Left lung (tissue), 10 donors: ENCODE data around the gene ITPRID1. TPM values are rescaled to one million over a fixed set of nuclear protein-coding genes. Genes with fewer than 3 reads are reported as not detected.
A peak's percentile ranks its signal among the peaks of the same experiment; 100 is the strongest.

Source experiments
- ATAC-seq: fragments of 200-7000 bp; cut with Tn5 transposase; one replicate; pipeline ENCODE4 v1.9.1; 2020; ENCODE audit warnings: moderate library complexity
- DNase-seq, 4 donors: peaks; one replicate each; pipeline ENCODE4 v3.0.0-alpha.2; 2013 to 2020
- H3K27ac ChIP-seq, 2 donors: fragments of 200-600 bp; sonication (generic) in 1 of 2; one replicate each; pipeline versions ENCODE4 v1.5.0 to v1.8.0; 2020 to 2021
- H3K27me3 ChIP-seq, 2 donors: fragments of 200-600 bp; sonication (generic) in 1 of 2; one replicate each; pipeline versions ENCODE4 v1.5.0 to v1.8.0; 2020 to 2021
- H3K36me3 ChIP-seq, 2 donors: fragments of 200-600 bp; sonication (generic) in 1 of 2; one replicate each; pipeline versions ENCODE4 v1.5.0 to v1.8.0; 2020 to 2021
- H3K4me1 ChIP-seq, 2 donors: fragments of 200-600 bp; one replicate each; pipeline ENCODE4 v1.8.0; 2021
- H3K4me3 ChIP-seq, 2 donors: fragments of 200-600 bp; sonication (generic) in 1 of 2; one replicate each; pipeline versions ENCODE4 v1.5.0 to v1.8.0; 2020 to 2021; ENCODE audit warnings: mild to moderate bottlenecking in 1 of 2
- H3K9me3 ChIP-seq, 2 donors: fragments of 200-600 bp; sonication (generic) in 1 of 2; one replicate each; pipeline versions ENCODE4 v1.5.0 to v1.8.0; 2020 to 2021
- intact Hi-C, 2 donors: fragments of 100-400 bp; cut with DNase I; formaldehyde crosslinking; loops; one replicate each; pipeline versions ENCODE4 v1.11.2 to v1.14.2; 2022
- polyA plus RNA-seq, 6 donors: library from polyadenylated mRNA; unstranded; fragments of 120-200 nt; gene quantifications; one replicate each; pipeline ENCODE4 v1.2.1, GENCODE V29; 2013; ENCODE audit not compliant: insufficient read length in 6 of 6
- total RNA-seq, 2 donors: library from RNA; stranded (reverse); fragmentation: NEBNext Ultra II Directional; extraction: Animal tissue kit (Norgen Biotek cat#: 25700); gene quantifications; one replicate each; pipeline ENCODE4 v1.2.1, GENCODE V29; 2021
- TF ChIP-seq, protein P1 (sequence below), 2 donors: fragments of 200-600 bp; sonication (generic) in 1 of 2; IDR thresholded peaks; one replicate each; pipeline versions ENCODE4 v1.5.0 to v1.8.0; 2021; ENCODE audit warnings: antibody characterized with exemption in 2 of 2
- donor health status: DM: no; HTN: yes; CAD: no.
- donor health status: DM: no; HTN: no; CAD: no.

Gene ITPRID1
- total and polyA plus RNA-seq, 8 donors, result 0.04 to 0.60 (median 0.08) TPM; not detected in 4

DNA sequence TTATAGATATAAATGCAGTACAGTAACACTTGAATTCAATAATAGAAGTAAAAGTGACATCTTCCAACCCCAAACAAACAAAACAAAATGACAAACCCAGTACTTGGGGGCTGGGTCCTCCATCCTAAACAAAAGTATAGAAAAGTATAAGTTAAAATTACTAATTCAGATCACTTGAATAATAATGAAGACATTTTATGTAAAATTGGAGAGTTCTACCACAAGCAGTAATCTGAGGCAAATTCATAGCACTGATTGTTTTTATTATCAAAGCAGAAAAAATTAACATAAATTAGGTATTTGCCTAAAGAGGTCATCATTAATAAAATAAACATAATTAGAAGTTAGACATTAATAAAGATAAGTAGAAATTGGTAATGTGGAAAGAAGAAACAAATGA is 81.5 kb downstream of the ITPRID1 start:
- H3K27me3 ChIP-seq, result no peaks in the 10 kb centered on the region
- no peaks in the 10 kb centered on the region for H3K36me3 ChIP-seq
- ATAC-seq (no peak), DNase-seq (no peak)
- no peak overlapping the region for H3K4me3 ChIP-seq
- peaks cover 4 to 15% of the 10 kb centered on the region in 2 donors for H3K9me3 ChIP-seq
- TF ChIP-seq, protein P1, sequence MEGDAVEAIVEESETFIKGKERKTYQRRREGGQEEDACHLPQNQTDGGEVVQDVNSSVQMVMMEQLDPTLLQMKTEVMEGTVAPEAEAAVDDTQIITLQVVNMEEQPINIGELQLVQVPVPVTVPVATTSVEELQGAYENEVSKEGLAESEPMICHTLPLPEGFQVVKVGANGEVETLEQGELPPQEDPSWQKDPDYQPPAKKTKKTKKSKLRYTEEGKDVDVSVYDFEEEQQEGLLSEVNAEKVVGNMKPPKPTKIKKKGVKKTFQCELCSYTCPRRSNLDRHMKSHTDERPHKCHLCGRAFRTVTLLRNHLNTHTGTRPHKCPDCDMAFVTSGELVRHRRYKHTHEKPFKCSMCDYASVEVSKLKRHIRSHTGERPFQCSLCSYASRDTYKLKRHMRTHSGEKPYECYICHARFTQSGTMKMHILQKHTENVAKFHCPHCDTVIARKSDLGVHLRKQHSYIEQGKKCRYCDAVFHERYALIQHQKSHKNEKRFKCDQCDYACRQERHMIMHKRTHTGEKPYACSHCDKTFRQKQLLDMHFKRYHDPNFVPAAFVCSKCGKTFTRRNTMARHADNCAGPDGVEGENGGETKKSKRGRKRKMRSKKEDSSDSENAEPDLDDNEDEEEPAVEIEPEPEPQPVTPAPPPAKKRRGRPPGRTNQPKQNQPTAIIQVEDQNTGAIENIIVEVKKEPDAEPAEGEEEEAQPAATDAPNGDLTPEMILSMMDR (IDR thresholded peaks at IDR 0.05), result no peak
- H3K27ac ChIP-seq, result no peak overlapping the region
- intact Hi-C loops, result no loop called here
- H3K4me1 ChIP-seq, result no peaks in the 10 kb centered on the region

DNA sequence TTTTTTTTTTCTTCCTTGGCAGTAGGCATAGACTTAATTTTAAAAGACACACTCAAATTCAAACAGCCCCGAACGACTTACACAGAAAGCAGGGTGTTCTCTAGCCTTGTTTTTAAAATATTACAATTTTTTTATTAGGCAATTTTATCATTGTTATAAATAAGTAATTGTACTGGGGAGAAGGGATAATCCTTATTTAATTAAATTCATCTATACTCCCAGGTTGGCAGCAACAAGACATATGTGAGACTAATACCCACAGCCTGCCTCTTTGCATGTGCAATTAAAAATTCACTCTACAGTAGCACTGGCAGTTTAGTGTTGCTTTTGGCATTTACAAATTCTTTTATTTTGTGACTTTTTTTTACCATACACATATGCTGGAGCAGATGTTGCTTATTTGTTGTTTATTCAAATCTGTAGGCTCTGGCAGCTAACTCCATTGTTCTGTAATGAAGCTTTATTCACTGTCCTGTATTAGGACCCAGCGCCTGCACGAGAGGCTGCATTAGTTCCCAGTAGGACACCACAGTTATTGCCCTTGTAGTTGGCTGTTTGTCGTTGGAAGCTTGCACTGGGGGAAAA is 88.2 kb downstream of the ITPRID1 start:
- no peak for DNase-seq
- no peak overlapping the region for H3K27ac ChIP-seq
- no peaks in the 10 kb centered on the region for H3K4me1 ChIP-seq
- no peaks in the 10 kb centered on the region for H3K36me3 ChIP-seq
- no peak overlapping the region for H3K4me3 ChIP-seq
- TF ChIP-seq, protein P1 (IDR thresholded peaks at IDR 0.05), result no peak
- ATAC-seq, result no peak
- intact Hi-C loops, result no loop called here
- no peaks in the 10 kb centered on the region for H3K9me3 ChIP-seq
- no peaks in the 10 kb centered on the region for H3K27me3 ChIP-seq

DNA sequence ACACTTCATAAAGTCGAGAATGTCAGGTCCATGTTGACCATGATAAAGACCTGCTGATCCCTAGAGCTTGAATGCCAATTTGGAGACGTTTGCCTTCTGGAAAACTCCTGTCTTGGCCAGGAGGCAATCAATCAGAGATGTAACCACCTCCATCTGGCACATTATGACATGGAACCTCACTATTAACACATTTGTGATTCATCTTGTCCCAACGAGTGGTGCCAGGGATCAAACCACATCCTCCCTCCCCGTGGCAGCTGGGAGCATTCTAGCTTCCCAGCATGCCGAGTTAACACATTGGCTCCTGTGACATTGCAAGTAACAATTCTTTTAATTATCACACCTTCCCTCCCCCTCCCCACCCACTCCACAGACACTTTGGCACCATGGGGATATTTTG is 89.2 kb downstream of the ITPRID1 start:
- H3K27ac ChIP-seq, result no peak overlapping the region
- intact Hi-C loops, result no loop called here
- H3K4me1 ChIP-seq, result no peaks in the 10 kb centered on the region
- no peak for ATAC-seq
- no peaks in the 10 kb centered on the region for H3K9me3 ChIP-seq
- H3K36me3 ChIP-seq, result no peaks in the 10 kb centered on the region
- no peaks in the 10 kb centered on the region for H3K27me3 ChIP-seq
- DNase-seq, result no peak
- H3K4me3 ChIP-seq, result no peak overlapping the region
- TF ChIP-seq, protein P1 (IDR thresholded peaks at IDR 0.05), result no peak

DNA sequence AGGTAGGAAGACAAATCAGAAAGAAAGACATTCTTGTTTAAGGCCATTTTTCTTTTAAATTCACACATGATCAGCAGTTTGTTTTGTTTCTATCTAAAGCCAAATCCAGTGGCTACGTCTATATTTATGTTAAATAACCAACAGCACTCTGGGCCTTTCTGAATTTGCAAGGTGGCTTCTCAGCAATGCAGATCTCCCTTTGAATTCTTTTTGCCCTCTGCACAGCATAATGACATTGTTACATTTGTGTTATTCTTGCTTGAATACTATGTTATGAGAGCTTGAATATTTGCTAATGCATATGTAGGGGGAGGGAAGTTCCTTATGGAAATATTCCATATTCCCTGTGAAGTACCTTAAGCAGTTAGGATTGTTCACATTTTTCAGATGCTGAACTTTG is 99.7 kb downstream of the ITPRID1 start:
- TF ChIP-seq, protein P1 (IDR thresholded peaks at IDR 0.05), result no peak
- H3K4me1 ChIP-seq, result no peaks in the 10 kb centered on the region
- intact Hi-C loops, result no loop called here
- H3K4me3 ChIP-seq, result no peak overlapping the region
- H3K9me3 ChIP-seq, result no peaks in the 10 kb centered on the region
- DNase-seq (no peak), ATAC-seq (no peak)
- no peak overlapping the region for H3K27ac ChIP-seq
- no peaks in the 10 kb centered on the region for H3K27me3 ChIP-seq
- no peaks in the 10 kb centered on the region for H3K36me3 ChIP-seq

DNA sequence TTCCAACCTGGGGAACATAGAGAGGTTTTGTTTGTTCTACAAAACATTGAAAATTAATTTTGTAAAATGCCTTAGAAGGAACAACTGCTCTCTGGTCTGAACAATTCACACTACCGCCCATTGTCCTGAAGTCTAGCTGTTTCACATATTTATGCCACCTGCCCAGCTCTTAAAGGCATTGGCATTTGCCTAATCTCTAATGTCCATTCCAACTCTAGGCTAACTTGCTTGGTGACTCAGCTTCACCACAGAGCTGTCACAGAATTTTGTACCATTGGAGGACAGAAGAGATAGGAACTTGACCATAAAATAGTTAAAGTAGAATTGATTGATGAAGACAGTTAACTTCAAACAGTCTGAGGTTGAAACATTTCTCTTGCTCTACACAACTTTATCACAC is 119.6 kb downstream of the ITPRID1 start:
- Histone ChIP-seq H3K27me3 (no peaks in the 10 kb centered on the region), H3K4me3 (no peak overlapping the region), H3K9me3 (no peaks in the 10 kb centered on the region), H3K36me3 (no peaks in the 10 kb centered on the region), H3K27ac (no peak overlapping the region), H3K4me1 (no peaks in the 10 kb centered on the region)
- ATAC-seq (peak; percentile 42), DNase-seq (no peak)
- intact Hi-C loops, result loop anchor here in 1 of 2 donors (10.0 kb wide), 2 partner anchors 189 to 499 kb away; no protein-coding TSS in a partner anchor
- TF ChIP-seq, protein P1 (IDR thresholded peaks at IDR 0.05), result no peak
